Measurements from ENCODE around the gene BACH1.

The BACH1 gene

DNA sequence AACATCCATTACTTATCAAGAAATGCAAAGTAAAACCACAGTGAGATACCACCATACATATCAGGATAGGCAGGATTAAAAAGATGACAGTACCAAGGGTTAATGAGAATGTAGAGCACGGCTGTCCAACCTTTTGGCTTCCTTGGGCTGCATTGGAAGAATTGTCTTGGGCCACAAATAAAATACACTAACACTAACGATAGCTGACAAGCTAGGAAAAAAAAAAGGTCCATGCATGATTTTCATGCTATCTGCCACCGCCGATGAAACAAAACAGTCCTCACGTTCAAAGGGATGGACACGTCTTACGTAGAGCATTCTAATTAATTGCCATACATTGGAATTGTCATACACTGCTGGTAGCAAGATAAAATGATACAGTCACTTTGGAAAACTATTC, 14.3 kb downstream of the BACH1 start:
- POLR2A ChIA-PET (ENCODE audit: low non-redundant PET) = no interaction called here
- CTCF ChIA-PET = no interaction called here
- TF ChIP-seq, protein P1, sequence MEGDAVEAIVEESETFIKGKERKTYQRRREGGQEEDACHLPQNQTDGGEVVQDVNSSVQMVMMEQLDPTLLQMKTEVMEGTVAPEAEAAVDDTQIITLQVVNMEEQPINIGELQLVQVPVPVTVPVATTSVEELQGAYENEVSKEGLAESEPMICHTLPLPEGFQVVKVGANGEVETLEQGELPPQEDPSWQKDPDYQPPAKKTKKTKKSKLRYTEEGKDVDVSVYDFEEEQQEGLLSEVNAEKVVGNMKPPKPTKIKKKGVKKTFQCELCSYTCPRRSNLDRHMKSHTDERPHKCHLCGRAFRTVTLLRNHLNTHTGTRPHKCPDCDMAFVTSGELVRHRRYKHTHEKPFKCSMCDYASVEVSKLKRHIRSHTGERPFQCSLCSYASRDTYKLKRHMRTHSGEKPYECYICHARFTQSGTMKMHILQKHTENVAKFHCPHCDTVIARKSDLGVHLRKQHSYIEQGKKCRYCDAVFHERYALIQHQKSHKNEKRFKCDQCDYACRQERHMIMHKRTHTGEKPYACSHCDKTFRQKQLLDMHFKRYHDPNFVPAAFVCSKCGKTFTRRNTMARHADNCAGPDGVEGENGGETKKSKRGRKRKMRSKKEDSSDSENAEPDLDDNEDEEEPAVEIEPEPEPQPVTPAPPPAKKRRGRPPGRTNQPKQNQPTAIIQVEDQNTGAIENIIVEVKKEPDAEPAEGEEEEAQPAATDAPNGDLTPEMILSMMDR (conservative IDR thresholded peaks at IDR 0.05; ENCODE audit: low read depth) = no peak
- no peak for DNase-seq (ENCODE audit: low spot score)
- H3K27ac ChIP-seq = no peak overlapping the region

DNA sequence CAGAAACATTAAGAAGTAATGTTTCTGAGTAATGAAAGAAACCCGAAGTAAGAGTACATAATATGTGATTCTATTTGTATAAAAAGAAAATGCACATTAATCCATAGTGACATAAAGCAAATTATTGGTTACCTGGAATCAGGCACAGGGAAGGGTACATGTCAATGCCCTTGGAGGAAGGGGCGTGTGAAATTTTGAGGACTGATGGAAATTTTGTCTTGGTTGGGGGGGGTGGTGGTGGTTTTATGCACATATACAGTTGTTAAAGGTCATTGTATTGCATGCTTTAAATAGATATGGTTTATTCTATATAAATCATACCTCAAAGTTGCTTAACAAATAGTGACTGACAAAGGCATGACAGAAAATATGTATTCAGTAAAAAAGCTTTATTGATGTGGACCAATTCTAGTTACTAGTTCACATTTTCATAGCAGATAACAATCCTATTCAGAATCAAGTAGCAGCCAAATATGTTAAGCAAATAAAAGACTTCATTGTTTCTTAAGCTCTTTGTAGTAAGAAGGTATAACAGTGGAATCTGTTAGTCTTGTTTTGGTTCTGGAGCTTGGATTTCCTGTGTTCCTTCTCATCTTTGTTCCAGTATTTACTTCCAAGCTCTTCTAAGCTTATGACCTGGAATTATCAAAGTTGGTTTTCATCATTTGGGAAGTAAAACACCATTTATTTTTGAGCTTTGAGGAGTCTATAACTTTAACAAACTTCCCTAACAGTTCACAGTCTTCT, 15.1 kb downstream of the BACH1 start:
- ChIA-PET CTCF (interaction anchor here (1.0 kb wide), 1 partner anchor 34 kb away, joined by 3 read pairs; no protein-coding TSS in a partner anchor), POLR2A (ENCODE audit: low non-redundant PET) (interaction anchor here (0.6 kb wide), 1 partner anchor 277 kb away, joined by 4 read pairs; no protein-coding TSS in a partner anchor)
- TF ChIP-seq, protein P1 (conservative IDR thresholded peaks at IDR 0.05; ENCODE audit: low read depth) = no peak
- no peak overlapping the region for H3K27ac ChIP-seq
- no peak for DNase-seq (ENCODE audit: low spot score)

DNA sequence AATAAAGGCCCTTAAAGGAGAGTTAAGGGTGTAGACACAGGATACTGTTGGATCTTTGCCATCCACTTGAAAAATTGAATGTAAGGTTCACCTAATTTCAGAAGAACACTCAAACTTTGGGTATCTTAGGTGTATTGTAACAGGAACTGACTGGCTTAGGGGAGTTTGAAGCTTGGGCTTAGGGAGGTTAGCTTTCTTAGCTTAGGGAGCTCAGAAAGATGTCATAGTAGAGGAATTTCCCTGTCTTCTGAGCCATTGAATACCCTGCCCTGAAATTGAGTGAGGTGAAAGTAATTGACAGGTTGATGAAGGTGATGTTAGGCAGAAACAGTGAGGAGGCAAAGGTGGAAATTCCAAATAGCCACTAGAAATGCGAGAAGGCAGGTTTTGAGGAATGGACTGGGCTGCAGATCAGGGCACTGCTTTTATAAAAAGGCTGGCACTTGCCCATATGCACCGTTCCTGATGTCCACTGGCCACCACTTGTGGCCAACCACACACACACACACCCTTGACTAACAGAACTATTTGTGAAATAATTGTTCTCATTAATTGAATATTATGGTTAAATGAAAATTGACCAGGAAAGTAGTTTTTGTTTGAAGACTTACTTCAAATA, 16.5 kb downstream of the BACH1 start:
- ChIA-PET CTCF (interaction anchor here (0.6 kb wide), 1 partner anchor 97 kb away, joined by 4 read pairs; no protein-coding TSS in a partner anchor), POLR2A (ENCODE audit: low non-redundant PET) (no interaction called here)
- TF ChIP-seq, protein P1 (conservative IDR thresholded peaks at IDR 0.05; ENCODE audit: low read depth) = no peak
- no peak overlapping the region for H3K27ac ChIP-seq
- DNase-seq (ENCODE audit: low spot score) = no peak

DNA sequence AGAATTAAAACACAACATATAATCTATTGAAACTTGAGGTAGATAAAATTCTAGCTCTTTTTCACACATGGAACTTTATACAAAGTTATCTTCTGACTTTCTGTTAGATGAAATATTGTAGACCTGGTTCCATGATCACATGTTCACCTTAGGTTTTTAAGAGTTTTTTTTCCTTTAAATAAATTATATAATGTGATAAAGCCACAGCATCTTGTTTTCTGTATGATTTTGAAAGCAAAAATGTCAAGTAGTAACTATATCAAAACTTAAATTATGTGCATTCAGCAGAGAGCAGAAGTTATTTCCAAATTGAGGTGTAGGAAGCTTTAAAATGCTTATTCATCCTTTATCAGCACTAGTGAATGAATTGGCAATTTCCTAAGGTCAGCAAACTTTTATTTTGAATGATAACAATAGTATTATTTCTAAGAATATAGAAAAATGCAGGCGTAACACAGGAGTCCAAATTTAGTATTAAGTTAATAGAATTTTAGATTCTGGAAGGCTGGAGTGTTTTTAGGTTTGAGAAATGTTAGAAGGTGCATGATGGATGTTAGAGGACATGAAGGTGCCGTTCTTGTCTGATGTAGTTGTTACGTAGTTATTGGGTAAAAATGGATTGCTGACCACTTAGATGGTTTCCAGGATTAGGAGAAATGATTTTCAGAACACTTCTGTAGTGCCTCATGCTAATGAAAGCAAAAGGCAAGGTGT, 17.5 kb downstream of the BACH1 start:
- TF ChIP-seq, protein P1 (conservative IDR thresholded peaks at IDR 0.05; ENCODE audit: low read depth) = no peak
- ChIA-PET POLR2A (ENCODE audit: low non-redundant PET) (no interaction called here), CTCF (no interaction called here)
- no peak overlapping the region for H3K27ac ChIP-seq
- no peak for DNase-seq (ENCODE audit: low spot score)

DNA sequence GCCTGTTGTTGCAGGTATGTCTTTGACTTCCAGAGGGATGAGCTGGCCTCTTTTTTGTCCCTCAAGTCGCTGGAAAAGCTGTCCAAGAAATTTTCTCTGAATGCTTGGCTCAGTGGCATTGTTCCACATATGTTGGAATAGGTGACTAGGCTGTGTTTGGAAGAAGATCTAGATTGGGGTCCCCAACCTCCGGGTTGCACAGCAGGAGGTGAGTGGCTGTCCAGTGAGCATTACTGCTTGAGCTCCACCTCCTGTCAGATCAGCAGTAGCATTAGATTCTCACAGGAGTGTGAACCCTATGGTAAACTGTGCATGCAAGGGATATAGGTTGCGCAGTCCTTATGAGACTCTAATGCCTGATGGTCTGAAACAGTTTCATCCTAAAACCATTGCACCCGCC, 18.1 kb downstream of the BACH1 start:
- TF ChIP-seq, protein P1 (conservative IDR thresholded peaks at IDR 0.05; ENCODE audit: low read depth) = no peak
- POLR2A ChIA-PET (ENCODE audit: low non-redundant PET) = no interaction called here
- CTCF ChIA-PET = no interaction called here
- no peak for DNase-seq (ENCODE audit: low spot score)
- H3K27ac ChIP-seq = no peak overlapping the region

DNA sequence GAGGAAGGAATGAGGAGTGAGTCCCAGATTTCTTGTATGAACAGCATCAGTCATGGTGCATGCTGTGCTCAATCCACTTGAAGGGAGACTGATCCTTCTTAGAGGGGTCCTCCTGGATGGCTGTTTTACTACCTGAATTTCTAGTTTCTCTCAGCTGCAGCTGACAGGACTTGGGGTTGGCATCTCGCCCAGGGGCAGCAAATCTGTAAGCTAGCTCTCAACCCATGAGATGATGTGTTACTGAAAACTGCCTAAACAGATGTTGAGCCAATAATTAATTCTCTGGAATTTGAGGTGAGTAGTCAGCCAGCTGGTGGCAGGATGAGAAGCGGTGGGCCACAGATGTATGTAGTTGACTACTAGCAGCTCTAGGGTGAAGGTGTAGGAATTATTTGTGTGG, 19.6 kb downstream of the BACH1 start:
- CTCF ChIA-PET = interaction anchor here (0.6 to 0.8 kb wide), 2 partner anchors 15 to 154 kb away, joined by 3 to 4 read pairs; no protein-coding TSS in a partner anchor
- POLR2A ChIA-PET (ENCODE audit: low non-redundant PET) = no interaction called here
- DNase-seq (ENCODE audit: low spot score) = no peak

More for the DNA sequence above, 19.6 kb downstream of the BACH1 start:
- peak overlapping the region; percentile 46; the same call in 1 of the 2 replicates for H3K27ac ChIP-seq
- TF ChIP-seq, protein P1 (conservative IDR thresholded peaks at IDR 0.05; ENCODE audit: low read depth) = no peak

All from RWPE1 (cell line).